ENCODE results near the gene TMEM106B.

The TMEM106B gene

GRCh38 chr7:12290761-12291160 is 79.7 kb downstream of the TMEM106B start:
- CTCF ChIA-PET: no interaction called here
- POLR2A ChIA-PET: no interaction called here
- no peak for DNase-seq (ENCODE audit: extremely low spot score)
- TF ChIP-seq NFRKB (IDR thresholded peaks at IDR 0.05) (no peak), BHLHE40 (IDR thresholded peaks at IDR 0.05; ENCODE audit: borderline replicate concordance) (no peak), SP1 (IDR thresholded peaks at IDR 0.05) (no peak), FOXM1 (IDR thresholded peaks at IDR 0.05; ENCODE audit: borderline replicate concordance) (no peak), ARNT (IDR thresholded peaks at IDR 0.05) (no peak), TARDBP (IDR thresholded peaks at IDR 0.05) (no peak), ELF4 (IDR thresholded peaks at IDR 0.05) (no peak), PKNOX1 (IDR thresholded peaks at IDR 0.05) (no peak)

DNA sequence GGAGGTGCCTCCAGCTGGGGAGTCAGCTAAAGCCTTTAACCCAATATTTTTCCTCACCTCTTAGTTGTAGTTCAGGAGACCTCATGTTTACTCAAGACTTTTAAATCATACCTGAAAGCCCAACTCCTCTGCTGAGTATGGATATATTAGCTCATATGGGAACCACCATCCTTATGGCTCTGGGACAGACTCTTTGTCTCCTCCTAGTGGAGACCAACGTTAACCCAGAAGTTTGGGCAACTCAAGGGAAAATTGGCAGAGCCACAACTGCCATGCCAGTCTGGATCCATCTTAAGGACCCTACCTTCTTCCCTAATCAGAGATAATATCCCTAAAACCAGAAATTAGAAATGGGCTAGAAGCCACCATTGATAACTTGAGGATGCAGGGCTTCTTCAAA is 80.8 kb downstream of the TMEM106B start:
- CTCF ChIA-PET: no interaction called here
- no peak for TF ChIP-seq BHLHE40 (IDR thresholded peaks at IDR 0.05; ENCODE audit: borderline replicate concordance)
- TF ChIP-seq TARDBP (IDR thresholded peaks at IDR 0.05): no peak
- TF ChIP-seq FOXM1 (IDR thresholded peaks at IDR 0.05; ENCODE audit: borderline replicate concordance): no peak
- TF ChIP-seq FOXA1 (IDR thresholded peaks at IDR 0.05): no peak
- no peak for TF ChIP-seq SP1 (IDR thresholded peaks at IDR 0.05)
- no peak for TF ChIP-seq L3MBTL2 (conservative IDR thresholded peaks at IDR 0.05)
- no peak for DNase-seq (ENCODE audit: extremely low spot score)
- POLR2A ChIA-PET: no interaction called here

Data from HEK293T (cell line).